ENCODE data around the gene DNTTIP2.
"Not testable (repeated sequence)": the region's sequence is repeated elsewhere in the genome, so short reads cannot be mapped to it uniquely, and the experiment has no call there.

The DNTTIP2 gene

DNA sequence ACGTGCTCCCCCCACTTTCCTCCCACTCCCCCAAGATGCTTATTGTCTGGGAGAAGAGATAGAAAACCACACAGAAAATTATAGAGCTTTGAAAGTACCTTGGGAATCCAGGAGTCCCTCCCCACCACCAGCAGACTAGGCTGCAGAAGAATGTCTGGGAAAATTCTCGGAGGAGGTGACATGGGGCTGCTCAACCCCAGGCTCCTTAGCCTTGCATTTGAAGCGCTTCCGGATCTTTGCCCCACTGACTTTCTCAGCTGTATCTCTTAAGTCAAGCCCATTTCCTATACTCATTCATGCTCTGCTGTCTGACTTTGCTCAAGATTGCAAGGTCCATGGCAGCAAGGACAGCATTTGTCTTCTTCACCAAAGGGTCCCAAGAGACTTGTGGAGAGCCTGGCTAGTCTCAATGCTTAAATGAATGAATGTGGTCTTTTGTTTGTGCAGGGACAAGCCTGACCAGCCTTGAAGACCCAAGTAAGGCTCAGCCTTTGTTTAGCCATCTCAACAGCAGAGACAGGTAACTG, 38.0 kb downstream of the DNTTIP2 start:
- no peak for DNase-seq

DNA sequence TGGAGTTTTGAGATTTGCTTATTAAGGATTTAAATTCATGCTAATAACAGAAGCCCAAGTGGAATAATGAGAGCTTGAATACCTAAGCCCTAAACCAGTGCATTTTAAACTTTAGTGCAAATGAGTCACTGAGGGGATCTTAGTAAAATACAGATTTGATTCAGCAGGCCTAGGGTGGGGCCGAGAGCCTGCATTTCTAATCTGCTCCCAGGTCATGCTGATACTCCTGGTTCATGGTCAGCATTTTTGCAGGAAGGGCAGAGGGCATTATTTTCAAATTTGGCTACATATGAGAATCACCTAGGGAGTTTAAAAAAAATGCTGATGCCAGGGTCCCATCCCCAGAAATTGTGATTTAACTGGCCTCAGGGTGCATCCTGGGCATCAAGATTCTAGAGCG, 39.3 kb downstream of the DNTTIP2 start:
- no peak for DNase-seq

DNA sequence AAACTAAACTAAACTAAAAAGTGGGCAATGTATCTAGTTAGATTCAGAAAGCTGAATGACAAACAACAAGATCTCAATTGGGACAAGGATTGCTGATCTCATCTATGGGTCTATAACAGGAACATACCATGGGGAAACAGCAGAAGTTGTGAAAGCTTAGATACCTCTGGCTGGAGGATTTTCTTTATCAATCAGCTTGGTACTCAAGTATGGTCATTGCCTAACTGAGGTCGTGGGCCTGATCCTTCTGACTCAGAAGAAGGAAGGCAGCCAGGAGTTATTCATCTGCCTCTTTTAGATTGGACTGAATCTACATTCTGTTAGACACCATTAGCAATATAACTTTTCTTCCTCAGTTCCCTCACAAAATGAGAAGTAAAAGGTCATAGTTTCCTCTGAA, 39.7 kb downstream of the DNTTIP2 start:
- DNase-seq = no peak

DNA sequence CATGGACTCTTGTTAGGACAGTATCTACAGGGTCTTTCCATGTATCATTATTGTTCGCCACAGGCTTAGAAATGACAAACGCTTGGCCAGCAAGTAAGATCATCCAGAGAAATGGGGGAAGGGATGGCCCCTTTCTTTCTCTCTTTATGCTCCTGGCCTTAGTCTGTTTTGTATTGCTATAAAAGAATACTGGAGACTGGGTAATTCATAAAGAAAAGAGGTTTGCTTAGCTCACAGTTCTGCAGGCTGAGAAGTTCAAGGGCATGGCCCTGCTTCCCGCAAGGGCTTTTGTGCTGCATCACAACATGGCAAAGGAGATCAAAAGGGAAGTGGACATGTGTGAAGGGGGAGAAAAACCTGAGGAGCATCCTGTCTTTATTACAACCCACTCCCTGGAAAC, 41.0 kb downstream of the DNTTIP2 start:
- no peak for DNase-seq

DNA sequence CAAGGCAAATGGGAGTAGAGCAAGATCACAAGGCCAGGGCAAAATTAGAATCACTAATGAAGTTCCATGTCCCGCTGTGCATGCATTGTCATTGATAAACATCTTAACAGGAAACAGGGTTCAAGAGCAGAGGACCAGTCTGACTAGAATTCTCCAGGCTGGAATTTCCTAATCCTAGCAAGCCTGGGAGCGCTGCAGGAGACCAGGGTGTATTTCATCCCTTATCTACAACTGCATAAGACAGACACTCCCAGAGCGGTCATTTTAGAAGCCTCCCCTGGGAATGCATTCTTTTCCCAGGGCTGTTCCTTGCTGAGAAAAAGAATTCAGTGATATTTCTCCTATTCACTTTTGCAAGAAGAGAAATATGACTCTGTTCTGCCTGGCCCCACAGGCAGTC, 45.7 kb downstream of the DNTTIP2 start:
- DNase-seq = not testable (repeated sequence)

DNA sequence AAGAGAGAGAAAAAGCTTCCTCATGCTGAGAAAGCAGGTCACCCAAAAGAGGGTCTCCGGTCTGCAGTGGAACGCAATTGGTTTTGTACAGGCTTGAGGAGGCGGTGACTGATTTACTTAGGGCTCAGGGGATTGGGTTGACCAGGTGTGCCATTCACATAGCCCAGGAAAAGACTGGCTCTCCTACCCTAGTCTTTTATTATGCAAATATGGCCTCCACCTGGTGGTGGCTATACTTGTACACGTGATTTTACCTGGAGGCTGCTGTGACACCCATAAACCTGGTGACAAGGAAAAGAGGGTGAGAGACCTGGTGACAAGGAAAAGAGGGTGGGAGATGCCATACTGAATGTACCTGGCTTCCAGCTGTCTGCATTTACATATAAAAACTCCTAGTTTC, 49.9 kb downstream of the DNTTIP2 start:
- DNase-seq = no peak

DNA sequence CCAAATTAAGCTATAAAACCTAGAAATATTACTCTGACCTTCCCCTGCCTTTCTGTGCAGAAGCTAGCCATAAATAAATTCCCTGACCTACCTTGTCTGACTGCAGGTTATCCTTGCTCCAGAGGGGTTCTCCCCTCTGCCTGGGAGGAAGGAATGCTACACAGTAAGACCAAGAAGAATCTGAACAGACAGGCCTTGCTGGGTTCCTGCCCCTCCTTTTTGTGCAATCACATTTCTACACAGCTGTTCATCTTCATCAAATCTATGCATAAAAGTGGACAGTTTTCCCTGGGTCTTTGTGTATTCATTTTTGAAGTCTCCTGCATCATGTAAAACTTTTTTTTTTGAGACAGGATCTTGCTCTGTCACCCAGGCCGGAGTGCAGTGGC, 50.6 kb downstream of the DNTTIP2 start:
- no peak for DNase-seq

DNA sequence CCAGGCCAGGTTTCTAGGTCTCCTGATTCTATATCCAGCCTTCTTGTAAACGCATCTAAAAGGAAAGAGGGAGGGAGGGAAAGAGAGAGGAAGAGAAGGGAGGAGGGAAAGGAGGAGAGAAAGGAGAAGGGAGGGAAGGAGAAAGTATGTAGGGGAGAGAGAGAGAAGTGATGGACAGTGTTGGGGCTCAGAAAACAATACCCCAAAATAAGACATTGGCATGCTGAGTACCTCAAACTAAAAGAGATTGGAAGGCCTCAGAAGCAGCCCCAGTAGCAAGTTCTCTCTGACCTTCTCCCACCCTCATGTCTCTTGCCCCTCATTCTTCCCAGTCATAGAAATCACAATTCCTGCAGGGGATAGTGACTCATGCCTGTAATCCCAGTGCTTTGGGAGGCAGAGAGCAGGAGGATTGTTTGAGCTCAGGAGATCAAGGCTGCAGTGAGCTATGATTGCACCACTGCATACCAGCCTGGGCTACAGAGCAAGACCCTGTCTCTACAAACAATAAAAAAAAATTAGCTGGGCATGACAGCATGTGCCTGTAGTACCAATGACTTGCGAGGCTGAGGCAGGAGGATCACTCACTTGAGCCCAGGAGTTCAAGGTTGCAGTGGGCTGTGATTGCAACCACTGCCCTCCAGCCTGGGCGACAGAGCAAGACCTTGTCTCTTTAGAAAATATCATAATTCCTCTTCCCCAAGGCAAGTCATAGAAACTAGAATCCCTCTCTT, 51.2 kb downstream of the DNTTIP2 start:
- no peak for DNase-seq

DNA sequence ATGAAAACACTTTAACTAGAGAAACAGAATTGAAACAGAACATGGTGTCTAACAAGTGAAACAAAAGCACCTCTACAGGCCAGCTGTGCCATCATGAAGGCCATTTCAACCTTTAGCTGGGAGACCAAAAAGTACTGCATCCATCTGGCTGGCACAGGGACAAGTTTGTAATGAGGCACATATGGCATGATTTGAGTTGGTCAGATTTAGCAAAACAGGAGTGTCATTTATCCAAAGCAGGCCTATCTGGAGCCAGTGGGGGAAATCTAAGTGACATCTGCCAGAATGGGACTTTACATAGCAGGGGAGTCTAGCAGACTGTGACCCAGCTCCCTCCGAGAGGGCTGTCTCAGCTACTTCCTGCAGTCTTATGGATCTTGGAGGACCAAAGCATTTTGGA, 51.9 kb downstream of the DNTTIP2 start:
- no peak for DNase-seq

DNA sequence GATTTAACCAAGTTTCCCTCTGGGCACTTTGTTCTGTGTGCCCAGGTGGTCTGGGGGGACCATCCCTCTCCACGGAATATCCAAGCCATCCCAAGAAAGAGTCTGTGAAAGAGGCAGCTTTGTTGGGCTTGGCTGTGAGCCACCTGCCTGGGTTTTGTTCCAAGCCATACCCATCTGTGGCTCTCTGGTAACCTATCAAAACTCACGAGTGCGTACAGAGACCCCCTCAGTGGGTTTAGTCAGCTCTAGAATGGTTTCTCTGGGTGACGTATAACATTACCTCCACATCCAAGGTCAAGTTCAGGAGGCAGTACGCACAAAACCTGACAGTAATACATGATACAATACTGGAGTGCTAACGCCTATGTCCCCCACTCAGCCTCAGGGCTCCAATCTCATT, 54.2 kb downstream of the DNTTIP2 start:
- DNase-seq = no peak

DNA sequence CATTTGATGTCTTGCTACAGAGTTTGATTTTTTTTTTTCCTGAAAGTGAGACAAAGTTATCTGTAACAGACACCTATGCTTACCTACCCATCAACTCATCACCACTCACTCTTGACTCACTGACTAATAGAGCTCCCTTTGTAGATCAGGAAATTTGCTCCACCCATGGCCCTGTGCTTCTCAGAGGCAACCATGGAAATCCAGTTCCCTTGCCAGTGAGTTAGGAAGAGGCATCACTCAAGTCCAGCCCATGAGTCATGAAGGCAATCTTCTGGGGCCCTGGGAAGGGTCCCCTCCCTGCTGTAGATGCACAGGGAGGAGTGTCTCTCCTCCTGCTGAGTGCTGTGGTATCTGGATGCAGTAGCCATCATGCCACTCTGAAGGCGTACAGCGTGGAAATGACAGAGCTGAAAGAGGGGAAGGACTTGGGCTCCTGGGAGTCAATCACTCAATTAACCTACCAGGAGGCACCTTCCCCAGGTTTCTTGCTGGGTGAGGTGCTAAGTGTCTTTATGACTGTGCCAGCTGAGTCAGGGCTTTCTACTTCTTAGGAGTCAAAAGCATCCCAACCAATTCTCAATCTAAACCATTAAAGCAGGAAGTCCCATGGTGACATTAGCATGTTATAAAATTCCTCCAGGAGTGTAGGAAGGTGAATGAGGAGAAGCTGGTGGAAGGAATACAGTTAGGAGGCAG, 56.1 kb downstream of the DNTTIP2 start:
- no peak for DNase-seq

DNA sequence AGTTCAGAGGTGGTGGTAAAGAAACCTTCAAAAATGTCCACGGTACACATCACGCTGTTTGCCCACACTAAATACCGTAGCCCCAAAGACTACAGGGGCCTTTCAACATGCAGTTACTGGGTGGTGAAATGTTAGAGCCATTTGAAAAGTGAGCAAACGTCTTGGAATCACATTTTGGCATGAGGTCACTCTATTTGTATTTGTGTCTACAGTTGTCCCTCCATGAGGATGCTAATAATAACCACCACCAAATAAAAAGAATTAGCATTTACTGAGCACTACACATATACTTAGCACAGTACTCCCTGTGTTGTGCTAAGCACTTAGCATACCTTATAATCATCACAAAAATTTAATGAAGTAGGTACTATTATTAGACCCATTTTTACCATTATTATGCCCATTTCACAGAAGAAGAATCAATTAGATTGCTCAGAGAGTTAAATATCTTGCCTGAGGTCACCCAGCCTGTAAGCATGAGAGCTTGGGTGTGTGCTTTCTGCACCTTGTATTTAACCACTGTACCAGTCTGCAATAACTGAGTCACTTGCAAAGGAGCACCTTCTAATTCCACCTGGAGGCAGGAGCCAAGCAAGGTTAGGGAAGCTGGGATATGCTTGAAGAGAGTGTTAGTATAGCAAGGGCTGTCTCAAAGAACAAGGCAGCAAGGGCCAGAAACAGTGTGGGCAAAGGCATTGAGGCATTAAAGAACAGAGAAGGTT, 57.4 kb downstream of the DNTTIP2 start:
- no peak for DNase-seq

DNA sequence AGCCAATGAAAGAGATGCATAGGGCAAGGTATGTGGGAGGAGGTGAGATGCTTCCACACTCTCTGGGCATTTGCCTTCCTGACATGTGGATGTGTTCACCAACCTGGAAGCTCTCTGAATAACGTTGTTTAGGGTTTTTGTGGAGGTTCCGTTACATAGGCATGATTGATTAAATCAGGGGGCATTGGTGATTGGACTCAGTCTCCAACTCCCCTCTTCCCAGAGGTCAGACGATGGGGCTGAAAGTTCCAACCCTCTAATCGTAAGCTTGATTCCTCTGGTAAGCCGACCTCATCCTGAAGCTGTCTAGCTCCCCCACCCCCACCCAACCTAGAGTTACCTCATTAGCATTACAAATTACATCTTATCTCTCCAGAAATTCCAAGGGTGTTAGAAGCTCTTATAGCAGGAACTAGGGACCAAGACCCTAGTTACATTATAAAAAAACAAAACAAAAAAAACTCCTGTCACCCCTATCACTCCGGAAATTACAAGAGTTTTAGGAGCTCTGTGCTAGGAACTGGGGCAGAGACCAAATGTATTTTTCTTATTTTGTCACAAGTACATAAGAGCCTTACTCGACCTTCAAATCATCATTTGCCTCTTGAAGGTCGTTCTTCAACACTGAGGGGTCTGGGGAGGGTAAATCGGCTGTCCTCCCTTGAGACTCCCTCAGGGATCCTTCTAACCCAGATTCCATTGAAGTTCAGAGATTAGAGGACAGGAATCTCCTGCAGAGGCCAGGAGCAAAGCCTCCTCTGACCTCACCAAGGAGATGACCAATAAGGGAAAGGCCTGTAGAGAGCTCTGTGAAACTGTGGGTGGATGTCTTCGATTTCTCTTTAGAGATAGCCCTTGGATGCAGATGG, 58.2 kb downstream of the DNTTIP2 start:
- DNase-seq = no peak

DNA sequence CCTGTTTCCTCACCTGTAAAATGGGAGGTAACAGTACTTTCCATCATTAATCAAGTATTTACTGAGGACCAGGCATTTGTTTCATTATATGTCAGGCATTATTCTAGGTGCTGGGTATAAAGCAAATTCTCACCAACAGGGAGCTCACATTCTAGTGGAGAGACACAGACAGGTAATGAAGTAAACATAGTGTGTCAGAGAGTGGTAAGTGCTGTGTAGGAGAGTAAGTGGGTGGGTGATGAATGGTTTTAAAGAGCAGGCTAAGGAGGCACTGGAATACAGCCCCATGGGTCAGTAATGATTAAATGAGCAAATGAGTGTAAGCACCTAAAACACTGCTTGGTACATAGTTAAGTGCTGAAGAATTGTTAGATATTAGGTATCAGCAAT, 60.4 kb downstream of the DNTTIP2 start:
- DNase-seq = no peak

DNA sequence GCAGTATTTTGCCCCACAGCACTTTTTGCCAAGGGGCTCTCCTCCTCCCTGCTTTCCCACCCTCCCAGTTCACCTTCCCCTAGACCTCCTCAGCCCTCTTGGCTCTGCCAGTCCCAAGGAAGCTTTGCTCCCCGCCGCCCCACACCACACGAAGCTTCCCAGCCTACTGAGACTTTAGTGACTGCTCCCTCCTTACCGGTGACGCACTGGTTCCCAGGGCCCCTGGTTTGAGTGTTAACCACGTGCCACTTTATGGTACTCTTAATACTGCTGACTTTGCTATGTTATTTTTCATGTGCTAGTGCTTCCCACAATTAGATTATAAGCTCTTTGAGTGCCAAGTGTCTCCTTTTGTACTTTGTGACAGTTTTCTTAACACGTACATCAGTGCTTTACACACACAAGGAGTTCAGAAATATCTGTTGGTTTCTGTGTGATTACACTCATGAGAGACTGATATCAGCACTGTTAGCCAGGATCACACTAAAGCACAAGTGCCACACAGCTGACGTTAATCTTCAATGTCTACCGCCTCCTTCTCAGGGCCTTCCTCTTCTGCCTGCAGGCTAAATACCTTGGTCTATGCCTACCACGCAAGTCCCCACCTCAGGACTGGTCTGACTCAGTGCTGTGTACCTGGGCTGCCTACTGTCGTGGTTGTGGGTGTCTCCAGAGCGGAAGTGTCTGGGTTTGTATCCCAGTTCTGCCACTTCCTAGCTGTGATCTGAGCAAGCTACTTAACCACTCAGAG, 61.0 kb downstream of the DNTTIP2 start:
- DNase-seq = no peak

DNA sequence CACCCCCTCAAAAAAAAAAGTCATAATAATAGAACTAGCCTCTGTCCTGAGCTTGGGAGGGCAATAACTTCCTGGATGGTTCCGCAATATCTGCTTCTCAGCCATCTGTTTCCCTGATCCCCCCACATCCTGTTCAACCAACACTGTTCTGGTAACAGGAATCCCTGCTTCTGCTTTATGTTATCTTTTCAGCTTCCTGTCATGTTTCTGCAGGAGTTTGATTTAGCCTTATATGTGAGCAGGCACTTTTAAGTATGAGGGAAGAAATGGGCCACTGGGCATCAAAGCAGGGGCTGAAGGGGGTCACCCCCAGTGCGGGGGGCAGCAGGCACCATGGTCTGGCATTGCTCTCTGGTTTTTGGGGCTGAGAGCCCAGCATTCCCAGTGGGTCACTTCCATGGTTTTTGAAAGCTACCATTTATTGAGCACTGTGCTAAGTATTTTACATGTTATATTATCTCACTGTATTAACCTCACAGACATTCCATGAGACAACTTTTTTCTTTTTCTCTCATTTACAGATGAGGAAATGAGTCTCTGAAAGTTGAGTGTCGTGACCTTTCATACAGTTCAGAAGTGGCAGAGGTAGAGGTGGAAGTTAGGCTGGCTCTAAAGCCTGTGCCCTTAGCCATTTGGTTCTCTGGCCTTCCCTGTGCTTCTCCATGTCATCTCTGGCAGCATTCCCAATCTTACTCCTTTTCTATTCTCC, 61.9 kb downstream of the DNTTIP2 start:
- DNase-seq = no peak

All from stimulated activated CD4-positive, alpha-beta T cell treated with anti-CD3 and anti-CD28 coated beads, Interleukin-4, amount 100 ng/mL, for 1 hour (primary cell).